HL-60 (cell line): ENCODE results near the gene PTPMT1.

Experiments
- TF ChIP-seq, protein P1 (sequence below): IDR thresholded peaks from 2 replicates; pipeline ENCODE4 v1.6.1; 2012; ENCODE audit warnings: low read depth; ENCODE audit not compliant: insufficient replicate concordance
- TF ChIP-seq, protein P2 (sequence below): IDR thresholded peaks from one replicate; pipeline ENCODE4 v1.5.1; 2011; ENCODE audit warnings: low read length, control low read depth, inconsistent platforms; ENCODE audit not compliant: insufficient read depth

DNA sequence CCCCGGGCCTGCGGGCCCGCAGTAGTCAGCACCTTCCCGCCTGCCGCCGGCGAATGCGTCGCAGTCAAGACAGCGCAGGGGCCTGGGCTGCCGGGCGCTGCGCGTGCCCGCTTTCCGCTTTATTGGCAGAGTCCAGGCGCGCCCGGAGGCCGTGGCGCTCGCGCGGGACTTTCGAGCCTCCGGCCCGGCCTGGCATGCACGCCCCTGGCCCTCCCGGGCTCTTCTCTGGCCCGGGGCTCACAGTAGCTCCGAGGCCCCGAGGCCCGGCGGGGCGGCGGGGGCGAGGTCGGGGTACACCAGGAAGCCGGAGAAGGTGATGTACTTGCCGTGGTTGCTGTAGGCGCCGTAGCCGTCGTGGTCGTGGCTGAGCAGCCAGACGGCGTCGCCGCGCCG, 24.2 kb downstream of the PTPMT1 start:
- TF ChIP-seq, protein P1, sequence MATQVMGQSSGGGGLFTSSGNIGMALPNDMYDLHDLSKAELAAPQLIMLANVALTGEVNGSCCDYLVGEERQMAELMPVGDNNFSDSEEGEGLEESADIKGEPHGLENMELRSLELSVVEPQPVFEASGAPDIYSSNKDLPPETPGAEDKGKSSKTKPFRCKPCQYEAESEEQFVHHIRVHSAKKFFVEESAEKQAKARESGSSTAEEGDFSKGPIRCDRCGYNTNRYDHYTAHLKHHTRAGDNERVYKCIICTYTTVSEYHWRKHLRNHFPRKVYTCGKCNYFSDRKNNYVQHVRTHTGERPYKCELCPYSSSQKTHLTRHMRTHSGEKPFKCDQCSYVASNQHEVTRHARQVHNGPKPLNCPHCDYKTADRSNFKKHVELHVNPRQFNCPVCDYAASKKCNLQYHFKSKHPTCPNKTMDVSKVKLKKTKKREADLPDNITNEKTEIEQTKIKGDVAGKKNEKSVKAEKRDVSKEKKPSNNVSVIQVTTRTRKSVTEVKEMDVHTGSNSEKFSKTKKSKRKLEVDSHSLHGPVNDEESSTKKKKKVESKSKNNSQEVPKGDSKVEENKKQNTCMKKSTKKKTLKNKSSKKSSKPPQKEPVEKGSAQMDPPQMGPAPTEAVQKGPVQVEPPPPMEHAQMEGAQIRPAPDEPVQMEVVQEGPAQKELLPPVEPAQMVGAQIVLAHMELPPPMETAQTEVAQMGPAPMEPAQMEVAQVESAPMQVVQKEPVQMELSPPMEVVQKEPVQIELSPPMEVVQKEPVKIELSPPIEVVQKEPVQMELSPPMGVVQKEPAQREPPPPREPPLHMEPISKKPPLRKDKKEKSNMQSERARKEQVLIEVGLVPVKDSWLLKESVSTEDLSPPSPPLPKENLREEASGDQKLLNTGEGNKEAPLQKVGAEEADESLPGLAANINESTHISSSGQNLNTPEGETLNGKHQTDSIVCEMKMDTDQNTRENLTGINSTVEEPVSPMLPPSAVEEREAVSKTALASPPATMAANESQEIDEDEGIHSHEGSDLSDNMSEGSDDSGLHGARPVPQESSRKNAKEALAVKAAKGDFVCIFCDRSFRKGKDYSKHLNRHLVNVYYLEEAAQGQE, result no peak
- TF ChIP-seq, protein P2, sequence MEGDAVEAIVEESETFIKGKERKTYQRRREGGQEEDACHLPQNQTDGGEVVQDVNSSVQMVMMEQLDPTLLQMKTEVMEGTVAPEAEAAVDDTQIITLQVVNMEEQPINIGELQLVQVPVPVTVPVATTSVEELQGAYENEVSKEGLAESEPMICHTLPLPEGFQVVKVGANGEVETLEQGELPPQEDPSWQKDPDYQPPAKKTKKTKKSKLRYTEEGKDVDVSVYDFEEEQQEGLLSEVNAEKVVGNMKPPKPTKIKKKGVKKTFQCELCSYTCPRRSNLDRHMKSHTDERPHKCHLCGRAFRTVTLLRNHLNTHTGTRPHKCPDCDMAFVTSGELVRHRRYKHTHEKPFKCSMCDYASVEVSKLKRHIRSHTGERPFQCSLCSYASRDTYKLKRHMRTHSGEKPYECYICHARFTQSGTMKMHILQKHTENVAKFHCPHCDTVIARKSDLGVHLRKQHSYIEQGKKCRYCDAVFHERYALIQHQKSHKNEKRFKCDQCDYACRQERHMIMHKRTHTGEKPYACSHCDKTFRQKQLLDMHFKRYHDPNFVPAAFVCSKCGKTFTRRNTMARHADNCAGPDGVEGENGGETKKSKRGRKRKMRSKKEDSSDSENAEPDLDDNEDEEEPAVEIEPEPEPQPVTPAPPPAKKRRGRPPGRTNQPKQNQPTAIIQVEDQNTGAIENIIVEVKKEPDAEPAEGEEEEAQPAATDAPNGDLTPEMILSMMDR, result no peak
